Stimulated activated CD4-positive, alpha-beta T cell treated with anti-CD3 and anti-CD28 coated beads, Interleukin-1b, Interleukin-23, amount 100 ng/mL, for 4 hours (primary cell): ENCODE data around the gene JARID2.

ENCODE experiments used
- DNase-seq, 2 donors: peaks; one replicate each; pipeline ENCODE4 v3.0.0-alpha.2; 2020; ENCODE audit warnings: low read depth in 2 of 2

Gene JARID2

GRCh38 chr6:15264412-15264811, 18.5 kb downstream of the JARID2 start:
- no peak for DNase-seq

DNA sequence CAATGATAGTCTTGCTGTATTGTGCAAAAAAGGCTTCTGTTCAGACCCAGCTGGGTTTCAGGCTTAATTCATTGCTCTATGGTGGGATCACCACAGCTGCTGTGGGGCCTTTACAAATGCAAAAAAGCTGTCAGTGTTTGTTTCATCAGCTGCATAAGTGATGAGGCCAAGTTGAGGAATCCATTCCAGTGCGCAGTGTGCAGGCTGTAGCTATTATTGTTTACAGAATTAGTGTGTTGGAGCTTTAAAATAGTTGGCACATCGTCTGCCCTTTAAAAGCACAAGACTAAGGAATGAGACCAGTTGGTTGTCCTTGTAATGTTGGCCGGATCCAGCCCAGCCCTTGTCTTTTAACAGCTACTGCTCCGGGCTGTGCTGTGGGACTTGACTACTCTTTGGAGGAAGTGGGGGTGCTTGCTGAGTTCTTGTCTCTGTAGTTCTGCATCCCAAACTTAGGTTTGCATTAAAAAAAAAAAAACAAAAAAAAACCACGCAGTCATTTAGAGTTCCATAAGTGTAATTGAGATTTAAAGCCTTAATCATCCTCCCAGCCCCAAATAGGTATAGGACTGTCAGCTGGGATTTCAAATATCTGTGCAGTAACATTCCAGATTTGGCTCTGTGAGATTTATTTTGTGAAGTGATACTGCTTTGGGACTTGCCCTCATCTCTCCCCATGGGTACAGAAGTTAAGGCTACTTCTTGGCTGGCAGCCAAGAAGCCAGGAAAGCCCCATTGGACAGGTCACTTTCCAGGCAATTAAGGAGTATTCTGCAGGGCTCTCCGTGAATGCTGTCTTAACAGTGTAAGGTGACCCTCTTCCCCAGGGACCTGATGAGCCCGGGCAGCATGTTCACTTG, 19.3 kb downstream of the JARID2 start:
- DNase-seq: no peak

- DNase-seq: no peak
These were observed 19.9 kb downstream of the JARID2 start for GRCh38 chr6:15265787-15266186.

- DNase-seq: no peak
These were observed 20.6 kb downstream of the JARID2 start for GRCh38 chr6:15266423-15266996.

DNA sequence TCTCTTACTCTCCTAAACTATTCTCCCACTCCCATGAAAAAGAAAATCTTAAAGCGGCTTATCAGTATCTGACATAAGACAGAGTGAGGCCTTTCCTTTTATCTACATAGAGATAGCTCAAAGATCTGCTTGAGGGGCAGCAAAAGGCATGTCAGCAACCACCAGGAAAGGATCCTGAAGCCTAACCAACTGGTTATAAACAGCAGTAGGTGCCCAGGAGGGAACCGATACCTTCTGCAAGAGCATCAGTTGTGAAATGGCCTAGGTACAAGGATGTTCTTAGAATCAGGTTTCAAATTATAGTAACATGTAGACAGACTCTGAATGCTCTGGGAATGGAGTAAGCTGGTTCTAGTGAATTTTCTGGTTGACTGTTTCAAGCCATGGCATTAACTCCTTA, 21.4 kb downstream of the JARID2 start:
- DNase-seq: no peak

DNA sequence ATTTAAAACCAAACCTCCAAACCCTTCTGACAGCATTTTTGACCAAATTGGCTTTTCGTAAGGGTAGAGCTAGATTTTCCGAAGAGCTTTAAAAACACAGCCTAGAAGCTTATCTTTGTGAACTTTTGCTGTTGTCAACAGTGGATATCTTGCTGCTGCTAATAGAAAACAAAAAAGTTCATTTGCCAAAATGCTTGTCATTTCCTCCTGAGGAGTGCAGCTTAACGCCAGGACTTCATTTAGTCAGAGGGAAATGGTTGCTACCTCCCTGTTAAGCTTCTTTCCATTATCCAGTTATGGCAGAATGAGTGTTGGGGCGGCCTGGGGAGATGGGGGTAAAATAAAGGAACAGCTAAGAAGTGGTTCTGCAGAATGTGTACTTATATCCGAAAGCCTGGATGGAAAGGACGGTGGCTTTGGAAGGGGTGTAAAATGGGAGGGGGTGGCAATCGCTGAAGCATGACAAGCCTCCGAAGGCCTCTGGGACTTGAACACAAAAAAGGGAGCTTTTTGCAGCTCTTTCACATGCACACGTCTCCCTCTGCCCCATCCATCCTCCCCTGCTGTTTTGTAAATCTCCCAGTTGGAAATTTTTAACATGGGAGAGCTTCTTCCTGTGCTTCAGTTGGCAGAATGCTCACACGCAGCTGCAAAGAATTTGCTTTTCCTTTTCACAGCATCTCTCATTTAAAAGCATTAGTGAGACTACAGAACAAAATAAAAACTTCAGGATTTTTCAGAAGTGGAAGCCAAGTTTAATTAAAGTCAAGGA, 22.5 kb downstream of the JARID2 start:
- no peak for DNase-seq

DNA sequence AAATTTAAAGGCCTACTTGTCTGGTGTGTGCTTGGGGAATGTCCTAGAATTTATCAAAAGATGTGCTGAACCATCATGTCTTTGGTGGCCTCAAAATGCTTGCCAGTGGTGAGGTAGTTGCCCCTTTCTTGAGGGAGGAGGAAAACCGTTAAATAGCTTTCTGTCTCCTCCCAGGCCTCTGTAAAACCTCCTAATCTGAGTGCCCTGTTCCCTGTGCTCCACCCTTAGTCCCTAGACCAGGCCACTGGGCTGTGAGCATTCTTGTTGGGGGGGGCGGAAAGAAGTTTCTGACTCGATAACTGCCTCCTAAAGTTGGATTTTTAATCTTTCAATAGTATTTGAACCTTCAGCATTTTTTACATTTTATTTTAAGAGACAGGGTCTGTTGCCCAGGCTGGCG, 23.1 kb downstream of the JARID2 start:
- DNase-seq: no peak

GRCh38 chr6:15269619-15270018, 23.8 kb downstream of the JARID2 start:
- DNase-seq: no peak

DNA sequence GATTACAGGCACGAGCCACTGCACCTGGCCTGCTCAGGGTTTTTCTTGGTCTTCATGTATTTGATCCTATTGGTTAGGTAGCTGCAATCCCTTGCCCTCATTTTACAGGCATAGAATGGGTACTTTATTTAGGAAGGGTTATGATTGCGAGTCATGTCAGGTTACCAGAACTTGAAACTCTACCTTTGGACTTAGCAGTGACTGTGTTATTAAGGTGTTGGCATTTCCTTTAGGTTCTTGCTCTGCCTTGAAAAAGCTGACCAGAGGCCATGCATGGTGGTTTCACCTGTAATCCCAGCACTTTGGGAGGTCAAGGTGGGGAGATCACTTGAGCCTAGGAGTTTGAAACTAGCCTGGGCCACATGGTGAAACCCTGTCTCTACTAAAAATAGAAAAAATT, 24.5 kb downstream of the JARID2 start:
- no peak for DNase-seq

GRCh38 chr6:15272562-15272961, 26.7 kb downstream of the JARID2 start:
- DNase-seq: no peak

DNA sequence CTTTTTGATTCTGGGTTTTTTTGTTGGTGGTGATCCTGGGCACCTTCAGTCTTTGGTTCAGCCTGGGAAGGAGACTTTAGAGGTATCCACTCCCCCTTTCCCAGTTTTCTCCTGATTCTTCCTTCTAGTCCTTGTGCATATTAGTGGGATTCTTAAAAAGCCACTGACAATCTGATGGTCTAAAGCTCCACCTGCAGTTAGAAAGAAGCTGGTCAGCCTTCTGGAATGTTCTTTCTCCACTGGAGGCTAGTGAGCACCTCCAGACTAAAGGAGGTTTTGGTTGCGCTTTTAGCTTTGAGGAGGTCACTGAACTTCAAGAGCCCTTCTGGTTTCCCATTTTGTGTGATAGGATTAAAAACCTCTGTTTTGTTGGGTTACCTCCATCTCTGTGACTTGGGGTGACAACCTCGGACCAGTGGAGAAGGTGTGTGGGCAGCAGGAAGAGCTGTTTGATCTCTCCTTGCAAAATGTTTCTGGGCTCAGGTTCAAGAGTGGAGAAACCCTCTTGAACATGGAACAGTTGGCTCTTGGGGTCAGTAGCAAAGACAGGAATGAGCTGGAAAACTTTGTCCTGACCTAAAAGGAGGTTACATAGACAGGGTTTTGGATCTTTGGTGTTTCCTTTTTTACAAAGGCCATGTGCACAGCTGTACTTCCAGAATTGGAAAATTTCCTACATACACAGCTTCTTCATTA, 29.0 kb downstream of the JARID2 start:
- DNase-seq: no peak

DNA sequence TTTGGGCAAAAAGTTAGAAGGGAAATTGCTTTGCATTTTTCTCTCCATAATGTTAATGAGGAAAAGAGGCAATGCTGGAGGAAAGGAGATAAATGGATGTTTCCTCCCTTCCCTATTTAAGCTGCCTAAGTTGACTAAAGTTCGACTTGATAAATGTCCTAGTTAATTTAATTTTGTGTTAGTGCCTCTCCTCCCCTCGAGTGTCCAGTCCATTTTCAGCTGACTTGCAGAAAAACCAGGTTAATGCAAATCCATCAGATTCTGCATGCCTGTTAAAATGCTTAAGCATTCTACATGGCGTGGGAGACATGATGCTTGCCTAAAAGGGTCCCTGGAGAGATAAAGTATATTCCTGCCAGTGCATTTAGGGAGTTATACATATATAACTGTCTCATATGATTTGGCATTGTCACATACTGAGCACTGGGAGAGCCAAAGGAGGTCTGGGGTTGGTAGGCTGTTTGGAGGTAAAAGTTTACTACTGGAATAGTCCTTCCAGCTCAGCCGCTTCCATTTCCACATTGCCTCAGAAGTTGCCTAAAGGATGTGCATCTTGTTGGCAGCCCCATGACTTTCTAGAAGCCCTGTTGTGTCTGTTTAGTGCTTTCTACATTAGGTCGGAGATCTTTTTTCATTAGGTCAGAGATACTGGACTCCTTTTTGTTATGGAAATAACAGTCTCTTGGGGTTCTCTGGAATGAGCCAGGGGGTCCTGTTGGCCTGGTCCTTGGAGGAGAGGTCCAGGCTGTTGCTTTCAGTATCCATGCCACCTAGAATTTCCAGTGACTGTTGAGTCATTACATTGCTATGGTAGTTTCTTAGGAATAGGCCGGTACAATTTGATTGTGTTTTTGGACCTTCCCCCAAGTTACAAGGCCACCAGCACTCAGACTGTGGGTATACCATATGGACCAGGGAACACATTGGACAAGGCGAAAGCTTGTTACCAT, 30.4 kb downstream of the JARID2 start:
- DNase-seq: no peak

DNA sequence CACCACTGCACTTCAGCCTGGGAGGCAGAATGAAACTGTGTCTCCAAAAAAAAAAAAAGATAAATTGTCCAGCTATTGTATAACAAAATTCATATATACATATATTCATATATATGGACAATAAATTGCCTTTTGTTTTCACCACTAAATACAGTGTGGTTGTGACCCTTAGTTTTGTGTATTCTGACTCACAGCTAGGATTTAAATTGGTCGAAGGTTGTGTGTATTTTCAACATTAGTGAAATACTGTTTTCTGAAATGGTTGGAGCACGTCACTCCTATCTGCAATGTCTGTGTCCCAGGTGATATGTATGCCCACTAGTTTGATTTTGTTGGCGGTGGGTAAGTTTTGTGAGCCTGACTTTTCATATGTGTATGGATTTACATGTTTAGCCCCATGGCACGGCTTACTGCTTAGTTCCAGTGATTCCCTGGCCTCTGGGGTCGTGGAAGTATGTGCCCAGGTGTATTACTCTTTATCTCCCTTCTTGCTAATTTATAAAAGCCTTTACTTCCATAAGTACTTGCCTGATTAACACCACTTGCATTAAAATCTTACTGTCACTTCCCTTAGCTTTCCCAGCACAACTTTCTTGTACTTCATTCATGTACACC, 33.3 kb downstream of the JARID2 start:
- DNase-seq: no peak

GRCh38 chr6:15280028-15280427, 34.2 kb downstream of the JARID2 start:
- DNase-seq: no peak

- no peak for DNase-seq
These were observed 35.1 kb downstream of the JARID2 start for GRCh38 chr6:15280961-15281360.

- no peak for DNase-seq
These were observed 36.5 kb downstream of the JARID2 start for GRCh38 chr6:15282334-15282733.

- DNase-seq: no peak
These were observed 38.1 kb downstream of the JARID2 start for GRCh38 chr6:15283986-15284361.

DNA sequence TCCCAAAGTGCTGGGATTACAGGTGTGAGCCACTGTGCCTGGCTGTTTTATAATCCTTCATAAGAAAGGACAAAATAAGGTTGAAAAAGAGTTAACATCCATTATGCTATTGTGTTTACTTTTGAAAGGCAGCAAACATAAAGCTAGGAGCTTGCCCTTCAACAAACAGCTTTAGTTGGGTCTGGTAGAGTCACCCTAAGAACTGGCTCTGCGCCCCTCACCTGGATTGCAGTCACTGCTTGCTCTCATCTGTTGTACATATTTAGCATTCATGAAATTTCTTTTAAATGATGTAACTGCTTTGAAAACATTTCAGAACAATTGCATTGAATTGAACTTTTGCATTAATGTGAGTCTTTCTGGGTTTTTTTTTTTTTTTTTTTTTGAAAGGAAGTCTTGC, 38.9 kb downstream of the JARID2 start:
- no peak for DNase-seq

DNA sequence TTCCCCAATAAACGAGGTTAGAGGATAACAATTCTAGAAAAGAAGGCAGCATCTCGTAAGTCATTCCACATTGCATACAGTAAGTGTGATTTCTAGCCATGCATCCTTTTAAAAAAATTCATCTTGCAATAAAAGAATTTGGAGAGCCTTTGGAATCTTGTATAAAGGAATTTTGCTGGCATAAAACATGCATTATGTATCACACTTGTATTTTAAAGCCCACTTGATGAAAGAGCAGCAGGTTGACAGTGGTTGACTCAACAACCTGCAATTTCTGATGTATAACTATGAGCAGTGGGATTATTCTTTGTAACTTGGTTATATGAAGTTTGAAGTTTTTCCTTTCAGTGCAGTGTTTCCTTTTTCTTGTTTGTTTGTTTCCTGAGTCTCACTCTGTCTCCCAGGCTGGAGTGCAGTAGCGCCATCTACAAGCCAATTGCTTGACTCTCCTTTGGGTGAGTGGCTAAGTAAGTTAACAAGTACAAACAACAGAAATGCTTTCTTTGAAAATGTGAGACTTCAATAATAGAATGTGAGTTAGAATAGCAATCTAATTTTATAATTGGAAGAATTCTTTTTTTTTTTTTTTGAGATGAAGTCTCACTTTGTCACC, 39.9 kb downstream of the JARID2 start:
- no peak for DNase-seq

GRCh38 chr6:15287670-15288375, 42.0 kb downstream of the JARID2 start:
- DNase-seq: no peak
